NCI-H345 treated with DMSO at 0.1 percent for 48 hours (cell line): ENCODE results near the gene SLC5A3.

Experiments
- DNase-seq: peaks from one replicate; lab custom pipeline; 2025; ENCODE audit not compliant: unreplicated experiment; lab: John Stamatoyannopoulos, UW

The SLC5A3 gene

GRCh38 chr21:34065027-34065426 is 8.4 kb upstream of the SLC5A3 start:
- no peak for DNase-seq

GRCh38 chr21:34071683-34072082 is 1.7 kb upstream of the SLC5A3 start:
- no peak for DNase-seq

GRCh38 chr21:34072145-34073031 is 990 bp upstream of the SLC5A3 start:
- DNase-seq: no peak

- no peak for DNase-seq
These were observed 438 bp downstream of the SLC5A3 start for GRCh38 chr21:34073749-34074282.

GRCh38 chr21:34074283-34075090 is 1.1 kb downstream of the SLC5A3 start:
- DNase-seq: no peak

DNA sequence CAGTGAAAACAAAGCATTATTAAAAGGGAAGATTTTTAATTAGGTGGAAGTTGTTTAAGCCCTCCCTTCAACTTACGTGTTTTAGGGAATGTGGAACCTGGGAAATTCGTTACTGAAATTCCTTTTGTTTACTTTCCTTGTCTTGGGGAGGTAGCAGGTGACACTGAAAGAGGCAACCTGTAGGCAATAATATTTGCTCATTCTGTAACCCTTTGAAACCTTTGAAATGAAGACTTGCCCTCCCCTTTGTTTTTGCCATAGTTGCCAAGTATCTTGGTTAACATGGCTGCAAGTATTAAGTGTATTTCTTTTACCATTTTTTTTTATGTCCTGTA is 1.7 kb downstream of the SLC5A3 start:
- no peak for DNase-seq

DNA sequence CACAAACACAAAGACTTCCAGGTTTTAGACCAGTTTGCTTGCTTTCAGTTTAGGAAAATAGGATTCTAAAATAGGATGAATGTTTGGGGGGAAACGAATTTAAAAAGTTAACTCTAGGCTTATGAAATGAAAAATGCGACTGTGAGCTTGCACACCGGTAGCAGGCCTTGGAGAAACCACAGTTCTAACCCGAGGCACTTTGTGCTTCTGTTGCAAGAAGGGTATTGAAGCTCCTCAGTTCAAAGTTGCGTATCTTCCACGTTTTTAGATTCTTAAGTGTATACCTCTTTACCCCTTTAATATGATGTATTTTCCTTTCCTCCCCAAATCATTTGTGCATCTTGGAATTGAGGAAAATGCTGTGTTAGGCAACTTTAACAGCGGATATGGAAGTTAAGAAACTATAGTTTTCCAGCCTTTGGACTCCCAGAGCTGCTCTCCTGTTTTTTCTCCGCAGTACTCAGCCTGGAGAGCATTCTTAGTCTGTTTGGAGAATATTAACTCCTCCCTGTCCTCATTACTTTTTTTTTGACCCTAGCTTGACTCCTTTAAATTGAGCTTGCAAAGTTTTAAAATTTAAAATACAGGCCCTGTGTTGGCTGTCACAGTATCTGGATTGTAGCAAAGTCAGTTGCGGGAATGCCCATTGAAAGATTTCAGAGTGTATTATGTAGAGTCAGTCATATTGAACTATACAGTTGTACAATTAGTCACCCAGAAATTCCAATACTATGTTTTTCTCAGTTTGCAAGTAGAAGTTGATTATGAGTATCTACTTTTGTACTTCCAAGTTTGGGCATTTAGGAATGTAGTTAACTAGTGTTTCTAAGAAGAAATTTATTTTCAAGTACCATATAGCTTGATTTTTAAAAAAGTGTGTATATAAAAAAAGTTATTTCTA is 2.6 kb downstream of the SLC5A3 start:
- DNase-seq: no peak

DNA sequence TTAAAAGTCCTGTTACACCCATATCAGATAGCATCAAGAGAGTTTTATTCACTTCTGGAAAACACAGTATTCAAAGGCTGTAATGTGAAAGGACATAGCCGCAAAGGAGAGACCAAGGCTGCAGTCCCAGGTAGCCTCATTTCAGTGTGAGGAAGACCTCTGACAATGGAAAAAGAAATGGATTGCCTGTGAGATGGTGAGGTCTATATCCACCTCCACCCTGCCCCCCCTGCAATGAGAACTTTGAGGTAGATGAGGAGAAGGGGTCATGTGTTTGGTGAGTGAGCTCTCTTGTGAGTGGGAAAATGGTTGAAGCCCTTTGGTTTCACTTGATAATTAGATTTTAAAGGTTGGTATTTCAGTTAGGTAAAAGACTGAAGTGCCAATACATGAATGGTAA is 3.5 kb downstream of the SLC5A3 start:
- DNase-seq: no peak

DNA sequence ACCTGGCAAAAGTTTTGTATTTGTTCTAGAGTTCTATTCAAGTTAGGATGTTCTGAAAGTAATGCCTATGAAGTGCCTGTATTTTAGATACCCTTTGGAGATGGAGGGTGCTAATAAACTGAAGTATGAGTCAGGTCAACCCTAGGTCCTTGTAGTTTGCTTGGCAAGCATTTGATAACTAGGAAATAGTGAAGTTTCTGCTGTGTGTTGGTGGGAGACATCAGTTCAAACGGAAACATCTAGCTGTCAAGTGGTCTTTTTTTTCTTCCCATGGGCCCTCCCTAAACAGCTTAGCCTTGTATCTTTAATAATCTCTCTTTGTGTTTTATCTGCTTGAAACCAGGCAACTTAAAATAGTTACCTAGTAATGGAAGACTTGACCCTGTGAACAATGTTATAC is 4.5 kb downstream of the SLC5A3 start:
- DNase-seq: no peak

GRCh38 chr21:34078915-34079314 is 5.5 kb downstream of the SLC5A3 start:
- DNase-seq: no peak

DNA sequence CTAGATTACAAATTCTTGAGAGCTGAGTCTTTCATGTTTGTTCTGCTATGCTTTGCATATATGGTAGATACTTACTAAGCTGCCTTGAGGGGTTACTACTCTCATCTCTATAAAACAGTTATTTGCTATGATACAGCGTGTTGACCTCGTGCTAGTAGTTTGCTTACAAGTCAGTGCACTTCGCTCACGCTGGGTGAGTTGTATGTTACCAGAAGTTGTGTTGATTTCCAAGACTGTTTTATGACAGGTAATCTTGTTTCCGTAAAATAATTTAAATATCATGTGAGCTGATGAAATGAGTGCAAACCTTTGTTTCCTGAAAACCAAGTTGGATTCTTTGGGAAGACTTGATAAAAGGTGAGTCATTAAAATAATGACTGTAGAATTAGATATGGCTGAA is 7.3 kb downstream of the SLC5A3 start:
- DNase-seq: no peak

DNA sequence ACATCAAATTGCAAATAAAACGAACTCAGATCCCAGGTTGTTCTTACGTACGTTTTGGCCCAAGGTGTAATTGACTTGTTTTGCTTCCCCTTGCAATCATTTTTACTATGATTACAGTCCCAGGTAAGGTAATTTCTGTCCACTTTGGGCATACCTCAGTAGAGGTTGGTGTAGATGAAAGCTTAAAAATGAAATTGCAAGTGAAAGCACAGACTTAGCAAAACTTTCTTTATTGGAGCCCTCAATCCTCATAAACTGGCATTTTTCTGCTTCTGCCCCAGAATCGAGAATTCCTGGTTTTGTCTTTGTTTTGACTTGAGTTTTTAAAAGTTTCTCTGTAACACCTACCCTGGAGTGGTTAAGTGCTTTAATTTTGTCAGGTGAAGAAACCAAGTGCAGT is 9.4 kb downstream of the SLC5A3 start:
- DNase-seq: no peak

GRCh38 chr21:34083357-34083756 is 10.0 kb downstream of the SLC5A3 start:
- no peak for DNase-seq

GRCh38 chr21:34085129-34085528 is 11.8 kb downstream of the SLC5A3 start:
- no peak for DNase-seq

GRCh38 chr21:34086887-34087306 is 13.5 kb downstream of the SLC5A3 start:
- no peak for DNase-seq

DNA sequence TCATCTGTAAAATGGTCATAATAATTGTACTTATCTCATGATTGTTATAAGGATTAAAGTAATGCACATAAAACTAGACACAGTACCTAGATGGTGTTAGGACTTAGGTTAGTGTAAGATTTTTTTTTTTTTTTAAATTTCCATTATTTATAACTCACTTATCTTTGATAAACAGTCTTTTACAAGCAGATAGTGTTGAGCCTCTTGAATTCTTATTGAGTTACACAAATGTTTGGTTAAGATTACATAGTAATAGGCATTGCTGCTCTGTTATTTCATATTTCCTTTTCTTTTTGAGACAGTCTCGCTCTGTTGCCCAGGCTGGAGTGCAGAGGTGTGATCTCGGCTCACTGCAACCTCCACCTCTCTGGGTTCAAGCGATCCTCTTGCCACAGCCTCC is 15.4 kb downstream of the SLC5A3 start:
- DNase-seq: no peak

GRCh38 chr21:34091032-34091431 is 17.7 kb downstream of the SLC5A3 start:
- DNase-seq: no peak

DNA sequence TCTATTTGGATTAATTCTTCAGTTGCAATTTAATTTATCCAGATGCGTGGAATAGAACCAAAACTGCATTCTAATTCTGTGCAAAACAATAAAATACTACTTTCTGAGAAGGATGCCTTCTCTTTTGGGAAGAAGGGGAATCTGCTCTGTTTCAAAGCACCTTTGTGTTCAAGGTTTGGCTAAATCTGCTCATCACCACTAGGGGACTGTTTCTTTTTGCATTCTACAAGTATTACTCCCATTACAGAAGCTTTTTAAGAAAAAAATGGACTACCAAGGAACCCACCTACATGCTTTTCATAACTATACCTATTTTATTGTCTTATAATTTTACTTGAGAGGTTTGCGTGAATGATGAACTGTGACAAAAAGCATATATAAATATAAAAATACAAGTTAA is 18.2 kb downstream of the SLC5A3 start:
- no peak for DNase-seq

DNA sequence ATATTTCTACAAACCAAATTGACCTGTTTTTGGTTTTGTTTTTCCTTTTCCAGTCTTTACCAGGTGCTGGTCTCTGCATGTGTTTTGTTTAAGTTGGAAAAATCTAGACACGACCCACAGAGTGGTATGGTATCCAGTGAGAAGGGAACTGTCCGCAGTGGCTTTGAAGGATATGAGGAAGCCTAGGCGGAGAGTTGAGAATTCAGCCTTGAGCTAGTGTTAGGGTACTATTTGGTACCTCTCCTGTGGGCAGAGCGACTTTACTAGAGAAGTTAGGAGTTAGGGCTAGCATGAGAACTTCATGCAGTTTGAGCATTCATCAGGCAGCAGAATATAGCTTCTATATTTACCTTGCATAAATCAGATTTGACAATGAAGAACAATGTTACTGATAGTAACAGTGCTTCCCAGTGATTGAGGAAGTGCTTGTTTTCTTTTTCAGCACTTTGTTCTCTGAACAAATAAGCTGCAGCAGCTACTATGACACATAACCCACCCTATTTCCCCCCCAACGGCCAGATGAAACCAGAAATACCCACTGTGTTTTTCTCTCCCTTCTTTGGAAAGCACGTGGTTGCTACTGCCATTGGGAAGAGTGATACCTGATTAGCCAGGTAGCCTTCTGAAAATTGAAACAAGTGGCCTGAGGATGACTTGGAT is 19.0 kb downstream of the SLC5A3 start:
- DNase-seq: no peak

- no peak for DNase-seq
These were observed 19.7 kb downstream of the SLC5A3 start for GRCh38 chr21:34093083-34093482.

DNA sequence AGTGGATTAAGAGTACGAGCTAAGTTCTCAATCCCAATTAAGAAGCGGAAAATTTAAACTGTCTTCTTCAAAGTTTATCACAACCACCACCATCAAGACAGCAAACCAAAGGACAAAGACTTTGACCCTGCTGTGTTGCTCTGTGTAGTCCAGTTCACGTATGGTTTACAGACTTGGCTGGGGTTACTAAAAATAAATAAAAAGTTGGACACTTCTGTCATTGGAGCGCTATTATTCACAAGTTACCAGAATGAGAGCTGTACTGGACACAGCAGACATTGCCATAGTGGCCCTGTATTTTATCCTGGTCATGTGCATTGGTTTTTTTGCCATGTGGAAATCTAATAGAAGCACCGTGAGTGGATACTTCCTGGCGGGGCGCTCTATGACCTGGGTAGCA is 21.6 kb downstream of the SLC5A3 start:
- no peak for DNase-seq
